Activated CD8-positive, alpha-beta memory T cell treated with anti-CD3 and anti-CD28 coated beads for 4 hours (primary cell): ENCODE measurements around the gene CCL20.
"Not testable (repeated sequence)": the region's sequence is repeated elsewhere in the genome, so short reads cannot be mapped to it uniquely, and the experiment has no call there.

Experiments
- DNase-seq, 2 donors: peaks; one replicate each; pipeline ENCODE4 v3.0.0-alpha.2; 2020; ENCODE audit warnings: low read depth in 2 of 2

Gene CCL20

DNA sequence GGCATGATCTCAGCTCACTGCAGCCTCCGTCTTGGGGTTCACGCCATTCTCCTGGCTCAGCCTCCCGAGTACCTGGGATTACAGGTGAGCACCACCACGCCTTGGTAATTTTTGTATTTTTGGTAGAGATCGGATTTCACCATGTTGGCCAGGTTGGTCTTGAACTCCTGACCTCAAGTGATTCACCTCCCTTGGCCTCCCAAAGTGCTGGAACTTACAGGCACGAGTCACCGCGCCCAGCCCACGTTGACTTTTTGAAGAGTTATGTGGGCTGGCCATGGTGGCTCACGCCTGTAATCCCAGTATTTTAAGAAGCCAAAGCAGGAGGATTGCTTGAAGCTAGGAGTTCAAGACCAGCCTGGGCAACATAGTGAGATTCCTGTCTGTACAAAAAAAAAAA, 20.8 kb downstream of the CCL20 start:
- DNase-seq = no peak

DNA sequence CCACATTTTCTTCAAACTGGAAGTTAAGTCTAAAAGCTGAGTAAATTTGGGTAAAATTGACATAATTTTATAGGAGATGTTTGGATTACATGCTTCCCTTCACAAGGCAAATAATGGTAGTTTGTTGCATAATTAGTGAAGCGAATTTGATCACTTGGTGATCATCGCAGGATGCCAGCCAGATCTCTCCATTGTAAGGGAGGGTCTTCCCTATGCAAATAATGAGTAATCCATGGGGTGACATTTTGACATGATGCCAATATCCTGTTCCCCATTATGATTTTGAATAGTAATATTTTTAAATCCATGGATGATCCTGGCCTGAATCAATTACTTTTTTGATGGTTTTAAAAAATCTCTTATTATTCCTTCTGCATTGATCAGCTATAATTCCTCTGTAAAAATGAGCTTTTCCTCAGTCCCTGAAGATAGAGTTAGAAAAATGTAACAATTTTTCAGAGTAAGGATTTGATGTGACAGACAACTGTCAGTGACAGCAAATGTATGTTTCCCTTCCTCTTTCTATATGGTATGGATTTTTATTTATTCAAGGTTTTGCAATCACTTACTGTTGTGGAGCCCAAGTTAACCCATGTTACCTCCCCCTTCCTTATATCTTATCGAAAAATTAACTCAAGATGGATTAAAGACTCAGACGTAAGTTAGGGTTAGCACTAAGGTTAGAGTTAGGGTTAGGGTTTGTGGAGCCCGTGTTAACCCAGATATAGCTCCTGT, 21.4 kb downstream of the CCL20 start:
- no peak for DNase-seq

DNA sequence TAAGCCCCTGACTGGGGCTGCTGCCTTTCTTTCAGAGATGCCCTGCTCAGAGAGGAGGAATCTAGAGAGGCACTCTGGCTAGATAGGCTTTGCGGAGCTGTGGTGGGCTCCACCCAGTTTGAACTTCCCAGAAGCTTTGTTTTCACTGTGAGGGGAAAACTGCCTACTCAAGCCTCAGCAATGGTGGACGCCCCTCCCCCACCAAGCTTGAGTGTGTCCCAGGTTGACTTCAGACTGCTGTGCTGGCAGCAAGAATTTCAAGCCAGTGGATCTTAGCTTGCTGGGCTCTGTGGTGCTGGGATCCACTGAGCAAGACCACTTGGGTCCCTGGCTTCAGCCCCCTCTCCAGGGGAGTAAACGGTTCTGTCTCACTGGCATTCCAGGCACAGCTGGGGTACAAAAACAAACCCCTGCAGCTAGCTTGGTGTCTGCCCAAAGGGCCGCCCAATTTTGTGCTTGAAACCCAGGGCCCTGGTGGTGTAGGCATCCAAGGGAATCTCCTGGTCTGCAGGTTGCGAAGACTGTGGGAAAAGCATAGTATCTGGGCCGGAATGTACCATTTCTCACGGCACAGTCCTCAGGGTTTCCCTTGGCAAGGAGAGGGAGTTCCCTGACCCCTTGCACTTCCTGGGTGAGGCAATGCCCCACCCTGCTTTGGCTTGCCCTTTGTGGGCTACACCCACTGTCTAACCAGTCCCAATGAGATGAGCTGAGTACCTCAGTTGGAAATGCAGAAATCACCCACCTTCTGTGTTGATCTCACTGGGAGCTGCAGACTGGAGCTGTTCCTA, 25.9 kb downstream of the CCL20 start:
- DNase-seq = not testable (repeated sequence)

DNA sequence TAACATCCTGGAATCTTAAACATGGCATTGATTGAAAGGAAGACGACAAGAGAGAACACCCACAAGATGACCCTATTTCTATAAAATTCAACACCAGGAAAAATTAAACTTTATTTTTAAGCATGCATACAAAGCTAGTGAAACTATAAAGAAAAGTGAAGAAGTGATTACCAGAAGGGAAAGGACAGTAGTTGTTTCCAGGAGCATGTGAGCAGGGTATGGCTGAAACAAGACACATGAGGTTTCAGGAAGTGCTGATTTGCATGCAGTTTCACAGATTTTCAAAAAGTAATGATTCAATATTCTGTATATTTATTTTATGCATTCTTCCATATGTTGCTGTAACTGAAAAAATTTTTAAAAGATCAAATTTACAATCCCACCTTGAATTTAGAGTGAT, 33.2 kb downstream of the CCL20 start:
- DNase-seq = no peak

DNA sequence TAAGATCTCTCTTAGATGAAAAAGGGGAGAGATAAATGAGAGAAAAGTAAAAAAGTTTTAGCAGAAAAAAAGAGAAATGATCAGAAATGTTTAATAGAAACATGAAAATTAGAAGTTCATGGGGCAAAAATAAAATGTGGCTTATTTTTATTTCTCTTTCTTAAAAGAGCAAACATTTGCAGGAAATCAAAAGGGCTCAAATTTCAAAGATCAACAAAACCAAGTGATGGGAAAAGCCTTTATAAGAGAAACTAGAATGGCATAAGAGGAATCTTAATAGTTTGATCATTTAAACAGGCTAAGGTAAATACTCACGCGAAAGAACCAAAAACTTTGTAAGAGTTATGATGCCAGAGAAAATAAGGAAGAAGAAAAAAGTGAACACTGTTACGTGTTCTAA, 34.5 kb downstream of the CCL20 start:
- no peak for DNase-seq

DNA sequence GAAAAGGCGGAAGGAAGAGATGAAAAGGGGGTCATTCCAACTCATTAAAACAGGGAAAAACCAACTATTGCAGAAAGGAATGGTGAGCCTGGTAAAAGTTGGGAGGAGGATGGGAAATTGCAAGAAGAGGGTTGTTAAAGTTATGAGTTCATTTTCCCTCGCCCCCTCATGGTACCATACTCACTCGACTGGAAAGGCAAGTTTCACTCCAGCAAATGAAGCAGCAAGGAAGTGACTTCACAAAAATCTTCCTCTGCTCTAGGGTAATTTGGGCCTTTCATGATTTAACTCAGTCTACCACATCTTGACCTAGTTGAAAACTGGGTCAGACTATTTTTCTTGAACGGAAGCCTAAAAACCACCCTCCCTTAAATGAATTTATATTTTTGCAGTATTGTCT, 34.9 kb downstream of the CCL20 start:
- DNase-seq = no peak

DNA sequence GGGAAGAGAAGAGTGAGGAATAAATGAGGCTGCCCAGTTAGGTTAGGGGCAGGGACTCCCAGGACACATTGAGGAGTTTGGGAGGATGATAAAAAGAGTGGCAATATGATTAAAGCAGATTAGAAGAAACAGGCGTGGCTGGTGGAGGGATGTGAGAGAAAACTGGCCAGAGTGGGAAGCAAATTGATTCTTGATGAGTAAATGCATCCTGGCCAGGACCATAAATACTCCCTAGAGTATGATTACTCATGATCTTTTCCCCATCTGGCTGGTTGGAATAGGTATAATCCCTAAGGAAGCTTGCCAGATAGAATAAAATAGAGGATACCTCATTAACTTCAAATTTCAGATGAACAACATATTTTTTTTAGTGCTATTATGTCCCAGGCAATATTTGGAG, 36.3 kb downstream of the CCL20 start:
- no peak for DNase-seq

DNA sequence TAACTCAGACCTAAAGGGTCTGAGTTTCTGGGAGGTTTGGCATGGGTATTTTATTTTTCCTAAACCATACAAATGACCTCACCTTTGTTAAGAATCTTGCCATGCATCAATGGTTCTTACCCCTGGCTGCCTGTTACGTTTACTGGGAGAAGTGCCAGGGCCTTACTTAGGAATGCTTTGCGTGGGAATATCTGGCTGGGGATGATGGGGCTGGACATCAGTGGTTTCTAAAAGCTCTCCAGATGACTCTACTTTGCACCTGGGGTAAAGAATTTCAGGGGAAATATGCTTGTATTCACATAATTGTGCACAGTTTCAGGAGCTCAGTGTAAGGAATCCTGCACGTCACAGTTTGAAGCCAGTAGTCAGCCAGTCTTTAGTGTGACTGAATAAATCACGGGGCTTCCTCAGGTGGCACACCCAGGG, 39.6 kb downstream of the CCL20 start:
- no peak for DNase-seq

DNA sequence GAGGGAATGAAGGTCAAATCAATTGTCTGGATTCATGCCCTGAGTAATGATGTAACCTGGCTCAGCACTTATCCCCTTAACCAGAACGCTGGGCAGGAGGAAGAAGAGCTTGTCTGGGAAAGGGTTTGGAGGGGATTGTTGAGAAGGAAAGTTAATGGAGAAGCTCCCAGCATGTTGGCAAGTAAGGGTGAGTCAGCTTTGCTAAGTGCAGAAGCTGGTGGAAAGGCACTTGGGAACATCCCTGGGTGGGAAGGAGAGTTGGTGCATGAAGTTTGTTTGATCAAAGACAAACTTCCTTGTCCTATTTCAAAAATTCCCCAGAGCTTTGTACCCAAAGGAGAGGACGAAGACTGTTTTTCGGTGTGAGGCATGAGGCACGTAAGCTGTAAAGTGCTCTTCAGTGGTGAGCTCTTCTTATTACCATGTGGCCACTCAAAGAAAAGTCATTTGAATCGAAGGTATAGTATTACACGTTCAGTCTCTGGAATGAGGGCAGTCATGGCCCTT, 40.2 kb downstream of the CCL20 start:
- DNase-seq = no peak

DNA sequence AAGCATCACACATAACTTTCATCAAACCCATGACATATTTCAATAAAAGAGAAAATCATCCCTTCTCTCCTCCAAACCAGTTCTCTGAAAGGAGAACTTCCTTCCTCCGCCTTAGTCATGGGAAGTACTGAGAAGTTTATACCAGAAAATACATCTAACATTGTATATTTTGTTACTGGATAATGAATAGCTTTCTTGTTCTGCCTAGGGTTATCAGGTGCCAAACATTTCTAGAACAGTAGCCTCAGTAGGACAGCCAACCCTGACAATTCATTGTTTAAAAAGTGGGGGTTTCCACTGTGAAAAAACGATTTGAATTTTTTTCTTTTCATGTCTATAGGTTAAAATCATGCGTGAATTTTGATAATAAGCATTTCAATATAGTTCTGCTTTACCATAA, 41.8 kb downstream of the CCL20 start:
- DNase-seq = no peak

DNA sequence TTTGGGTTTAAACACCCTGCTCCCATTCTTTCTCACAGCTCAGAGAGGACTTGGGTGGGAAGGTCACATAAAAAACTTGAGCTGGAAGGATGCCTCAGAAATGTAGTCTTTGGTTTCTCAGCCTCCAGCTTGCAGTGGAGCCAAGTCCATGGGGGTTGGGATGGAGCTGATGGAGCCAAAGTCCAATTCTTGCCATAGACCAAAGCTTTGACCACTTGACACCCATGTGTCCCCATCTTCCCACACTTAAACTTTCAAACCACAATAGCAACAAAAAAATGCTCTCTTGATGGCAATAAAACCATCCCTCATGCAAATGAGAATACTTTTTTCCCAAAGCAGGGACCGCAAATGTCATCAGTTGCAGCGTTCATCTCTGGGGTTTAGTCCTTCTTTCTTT, 43.1 kb downstream of the CCL20 start:
- DNase-seq = no peak

DNA sequence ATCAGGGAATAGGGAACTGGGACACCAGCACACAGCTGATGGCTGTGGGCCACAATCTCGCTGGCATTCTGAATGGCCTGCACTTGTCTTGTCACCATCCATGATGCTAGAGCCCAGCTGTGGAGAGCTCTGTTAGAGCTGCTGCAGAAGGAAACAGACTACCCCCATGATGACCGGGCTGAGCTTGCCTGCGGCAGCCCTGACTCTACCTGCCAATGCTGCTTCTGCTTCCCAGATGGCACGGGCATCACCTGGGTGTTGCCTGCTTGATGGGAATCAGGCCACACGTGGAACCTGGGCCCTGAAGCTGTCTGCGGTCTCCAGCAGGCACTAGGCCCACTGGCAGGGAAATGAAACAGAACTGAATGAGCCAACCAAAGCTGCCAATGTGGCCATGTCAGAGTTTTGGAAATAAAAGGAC, 46.6 kb downstream of the CCL20 start:
- DNase-seq = no peak

DNA sequence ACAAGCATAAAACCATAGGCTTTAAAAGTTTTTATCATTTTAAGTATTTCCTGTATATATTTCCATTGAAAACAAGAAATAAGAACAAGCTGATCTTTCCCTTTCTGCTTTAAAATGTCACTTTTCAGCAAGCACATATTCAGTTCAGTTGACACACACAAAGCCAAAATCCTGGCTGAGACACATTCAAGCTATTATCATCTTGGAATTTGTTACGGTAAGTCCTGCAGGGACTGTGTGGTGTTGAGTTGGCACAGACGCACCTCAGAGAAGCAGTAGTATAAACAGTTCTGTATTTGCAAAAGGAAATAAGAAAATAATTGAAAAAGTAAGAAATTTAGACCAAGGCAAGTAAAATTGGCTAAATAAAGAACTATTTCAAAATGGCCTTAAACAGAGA, 47.4 kb downstream of the CCL20 start:
- DNase-seq = no peak

DNA sequence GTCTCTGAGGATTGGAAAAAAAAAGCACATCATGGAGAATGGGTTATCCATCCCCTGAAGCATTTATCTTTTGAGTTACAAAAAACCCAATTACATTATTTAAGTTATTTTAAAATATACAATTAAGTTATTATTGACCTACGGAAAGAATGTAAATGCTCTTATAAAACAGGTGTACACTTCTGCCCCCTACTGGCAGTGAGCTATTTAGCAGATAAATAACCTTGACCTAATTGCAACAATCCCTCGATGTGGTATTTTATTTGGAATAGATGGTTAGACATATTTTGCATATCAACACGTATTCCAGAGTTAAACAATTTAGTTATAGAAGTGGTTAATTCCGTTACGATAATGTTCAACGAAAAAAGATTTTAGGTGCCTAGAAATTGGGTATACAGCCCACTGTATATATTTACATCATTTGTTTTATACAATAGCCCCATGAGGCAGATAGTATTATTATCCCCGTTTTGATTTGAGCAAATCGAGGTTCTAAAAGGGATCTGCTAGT, 48.6 kb downstream of the CCL20 start:
- DNase-seq = no peak

DNA sequence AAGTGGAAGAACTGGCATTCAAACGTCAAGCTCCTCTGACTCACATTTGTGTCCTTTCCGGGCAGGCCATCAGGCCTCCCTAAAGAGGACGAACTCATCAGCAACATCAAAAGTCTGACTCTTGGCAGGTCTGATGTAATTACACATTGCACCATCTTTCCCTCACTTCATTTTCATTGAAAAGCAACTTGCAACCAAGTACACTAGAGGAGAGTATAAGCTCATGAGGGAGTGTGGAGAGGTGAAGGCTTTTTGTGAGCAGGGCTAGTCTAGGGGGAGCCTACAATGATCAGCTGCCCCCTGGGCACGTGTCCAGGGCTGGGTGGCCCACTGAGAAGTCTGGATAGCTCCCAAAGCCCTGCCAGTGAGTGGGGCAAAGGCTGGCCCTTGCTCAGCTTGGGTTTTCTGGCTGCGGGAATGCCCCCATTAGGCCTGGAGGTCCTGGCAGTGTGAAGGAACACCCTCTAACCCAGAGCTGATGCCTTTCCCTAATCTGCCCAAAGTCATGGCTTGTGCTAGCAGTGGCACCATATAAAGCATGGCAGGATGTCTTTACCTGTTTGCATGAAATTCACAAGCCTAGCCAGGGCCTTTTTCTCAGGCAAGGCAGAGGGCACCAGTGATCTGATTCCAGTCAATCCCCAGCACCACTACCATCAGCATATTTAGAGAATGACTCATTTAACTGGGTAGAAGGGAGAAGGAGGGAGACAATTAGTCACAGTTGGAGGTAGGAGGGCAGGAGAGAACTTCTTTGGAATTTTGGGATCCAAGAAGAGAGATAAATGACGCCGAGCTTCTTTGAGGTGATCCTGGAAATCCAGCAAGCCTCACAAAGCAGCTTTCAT, 49.3 kb downstream of the CCL20 start:
- DNase-seq = no peak

DNA sequence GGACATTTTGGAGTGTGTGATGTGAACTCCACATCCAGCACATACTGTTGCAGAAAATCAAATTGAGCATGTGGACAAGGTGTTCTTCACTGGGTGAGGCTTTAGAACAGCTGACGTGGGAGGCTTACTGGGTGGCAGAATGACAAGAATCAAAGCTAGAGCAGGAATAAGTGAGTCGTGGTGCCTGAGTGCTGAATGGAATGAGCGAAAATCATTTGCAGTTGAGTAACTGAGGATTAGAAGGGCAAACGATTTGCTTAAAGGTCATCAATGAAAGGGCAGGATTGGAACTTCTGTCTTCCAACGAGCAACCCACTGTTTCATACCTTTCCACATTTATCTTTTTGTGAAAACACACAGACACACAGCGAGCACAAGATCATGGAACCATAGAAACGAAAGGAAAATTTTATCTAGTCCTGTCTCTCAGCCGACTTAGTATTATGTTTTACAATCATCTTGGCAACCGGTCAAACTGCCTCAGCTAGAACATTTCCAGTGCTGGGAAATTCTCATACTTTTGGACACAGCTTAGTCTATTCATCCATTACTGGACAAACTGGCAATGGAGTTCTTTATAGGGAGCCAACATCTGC, 50.6 kb downstream of the CCL20 start:
- DNase-seq = no peak

DNA sequence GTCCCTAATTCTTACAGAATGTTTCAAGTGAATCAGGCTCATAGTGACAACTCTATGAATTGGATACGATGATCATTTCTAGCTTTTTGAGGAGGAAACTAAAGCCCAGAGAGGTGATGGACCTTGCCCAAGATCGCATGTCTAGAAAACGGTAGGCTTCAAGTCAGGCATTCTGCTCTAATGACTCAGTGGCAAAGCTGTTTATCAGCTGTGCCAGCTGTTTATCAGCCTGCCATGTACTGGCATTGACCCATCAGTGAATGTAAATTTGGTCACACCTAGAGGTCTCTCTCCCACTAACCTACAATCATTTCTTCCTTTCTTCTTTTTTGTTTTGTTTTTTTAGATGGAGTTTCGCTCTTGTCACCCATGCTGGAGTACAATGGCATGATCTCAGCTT, 51.6 kb downstream of the CCL20 start:
- no peak for DNase-seq
